Subcutaneous adipose tissue (tissue), 4 donors: ENCODE results near the gene AP1S3. TPM values are rescaled to one million over a fixed set of nuclear protein-coding genes. Genes with fewer than 3 reads are reported as not detected.

Experiments used
- total RNA-seq, 4 donors: library from RNA; depleted of rRNA; stranded (reverse); fragments of >200 nt; gene quantifications; one replicate each; pipeline ENCODE4 v1.1.0, GENCODE V29; 2016
- TF ChIP-seq, protein P1 (sequence below): fragments of 450-650 bp; IDR thresholded peaks from one replicate; pipeline ENCODE4 v1.5.1; 2016; ENCODE audit warnings: low read depth, mild to moderate bottlenecking, control low read depth, antibody characterized with exemption, moderate library complexity

The AP1S3 gene
- total RNA-seq, 4 donors from 2014 or later = 0.19 to 9.3 (median 1.2) TPM

DNA sequence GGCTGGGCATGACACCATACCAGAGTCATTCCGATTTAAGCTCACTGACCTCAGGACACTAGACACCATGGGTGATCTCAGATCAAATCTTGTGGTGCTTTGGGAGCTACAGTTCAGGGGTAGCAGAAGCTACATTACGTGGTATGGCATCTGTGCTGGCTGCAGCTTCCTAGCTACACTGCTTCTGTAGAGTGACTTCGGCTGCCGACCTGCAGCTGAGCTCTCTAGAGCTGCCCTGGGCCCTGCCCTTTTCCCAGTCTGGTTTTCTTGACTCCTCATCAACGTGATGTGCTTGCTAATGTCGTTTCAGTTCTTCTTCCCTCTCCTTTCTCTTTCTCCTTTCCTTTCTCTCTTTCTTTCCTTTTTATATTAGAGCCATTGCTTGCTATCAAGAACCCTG is 100.2 kb downstream of the AP1S3 start:
- TF ChIP-seq, protein P1, sequence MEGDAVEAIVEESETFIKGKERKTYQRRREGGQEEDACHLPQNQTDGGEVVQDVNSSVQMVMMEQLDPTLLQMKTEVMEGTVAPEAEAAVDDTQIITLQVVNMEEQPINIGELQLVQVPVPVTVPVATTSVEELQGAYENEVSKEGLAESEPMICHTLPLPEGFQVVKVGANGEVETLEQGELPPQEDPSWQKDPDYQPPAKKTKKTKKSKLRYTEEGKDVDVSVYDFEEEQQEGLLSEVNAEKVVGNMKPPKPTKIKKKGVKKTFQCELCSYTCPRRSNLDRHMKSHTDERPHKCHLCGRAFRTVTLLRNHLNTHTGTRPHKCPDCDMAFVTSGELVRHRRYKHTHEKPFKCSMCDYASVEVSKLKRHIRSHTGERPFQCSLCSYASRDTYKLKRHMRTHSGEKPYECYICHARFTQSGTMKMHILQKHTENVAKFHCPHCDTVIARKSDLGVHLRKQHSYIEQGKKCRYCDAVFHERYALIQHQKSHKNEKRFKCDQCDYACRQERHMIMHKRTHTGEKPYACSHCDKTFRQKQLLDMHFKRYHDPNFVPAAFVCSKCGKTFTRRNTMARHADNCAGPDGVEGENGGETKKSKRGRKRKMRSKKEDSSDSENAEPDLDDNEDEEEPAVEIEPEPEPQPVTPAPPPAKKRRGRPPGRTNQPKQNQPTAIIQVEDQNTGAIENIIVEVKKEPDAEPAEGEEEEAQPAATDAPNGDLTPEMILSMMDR = no peak

- TF ChIP-seq, protein P1 = no peak
These were observed 100.9 kb downstream of the AP1S3 start for GRCh38 chr2:223736488-223736887.

DNA sequence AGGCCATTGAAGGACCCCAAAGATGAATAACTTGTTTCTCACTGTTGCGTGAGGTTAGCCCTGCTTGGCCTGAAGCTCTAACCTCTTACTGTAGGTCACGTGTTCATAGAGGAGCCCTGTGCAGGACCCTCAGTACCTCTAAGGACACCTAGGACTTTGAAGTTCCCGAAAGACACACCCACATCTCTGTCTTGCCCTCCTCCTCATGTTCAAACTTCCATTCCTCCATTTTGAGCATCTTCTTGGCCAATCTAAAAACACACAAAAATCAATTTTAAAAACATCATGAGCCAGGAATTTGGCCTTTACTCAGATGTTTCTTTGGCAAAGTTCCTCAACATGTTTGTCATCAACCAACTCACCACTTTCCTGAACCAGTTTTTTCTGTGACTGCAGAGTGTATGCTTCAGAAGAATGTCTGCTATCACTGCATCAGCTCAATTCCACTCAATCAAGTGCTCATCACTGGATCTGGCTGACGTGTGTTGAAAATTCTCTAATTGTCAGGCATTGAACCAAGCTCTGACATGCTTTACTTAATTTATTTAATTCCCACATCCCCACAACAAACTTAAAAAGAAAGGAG is 101.6 kb downstream of the AP1S3 start:
- TF ChIP-seq, protein P1 = no peak

- TF ChIP-seq, protein P1 = no peak
These were observed 102.2 kb downstream of the AP1S3 start for GRCh38 chr2:223735035-223735640.

GRCh38 chr2:223734346-223734745 is 103.0 kb downstream of the AP1S3 start:
- TF ChIP-seq, protein P1 = no peak

- TF ChIP-seq, protein P1 = no peak
These were observed 105.0 kb downstream of the AP1S3 start for GRCh38 chr2:223732346-223732745.

GRCh38 chr2:223731503-223731902 is 105.9 kb downstream of the AP1S3 start:
- TF ChIP-seq, protein P1 = no peak
